ELF-1 (cell line): Measurements from ENCODE around the gene HPCAL4.

Source experiments
- DNase-seq: peaks from one replicate; pipeline ENCODE4 v3.0.0-alpha.2; 2016; ENCODE audit warnings: low read depth, low spot score

The HPCAL4 gene

GRCh38 chr1:39649636-39650185 lies 41.5 kb downstream of the HPCAL4 start:
- DNase-seq = no peak

GRCh38 chr1:39648496-39648895 lies 42.7 kb downstream of the HPCAL4 start:
- DNase-seq = no peak

GRCh38 chr1:39647247-39647646 lies 44.0 kb downstream of the HPCAL4 start:
- no peak for DNase-seq

- peak; percentile 82 for DNase-seq
Observed at GRCh38 chr1:39646232-39647081, 44.8 kb downstream of the HPCAL4 start.

- DNase-seq = no peak
Observed at GRCh38 chr1:39645411-39646043, 45.7 kb downstream of the HPCAL4 start.

GRCh38 chr1:39643705-39644104 lies 47.5 kb downstream of the HPCAL4 start:
- DNase-seq = no peak

GRCh38 chr1:39642796-39643195 lies 48.4 kb downstream of the HPCAL4 start:
- DNase-seq = no peak

GRCh38 chr1:39640861-39641260 lies 50.4 kb downstream of the HPCAL4 start:
- no peak for DNase-seq

GRCh38 chr1:39639305-39640130 lies 51.7 kb downstream of the HPCAL4 start, which contains the start of gene HEYL:
Gene HEYL (minus strand): TSS chr1:39639643. CDS start chr1:39639625, 18 bp downstream.
- peak; percentile 78 for DNase-seq

GRCh38 chr1:39638965-39639304 lies 52.3 kb downstream of the HPCAL4 start:
- DNase-seq = no peak

GRCh38 chr1:39637361-39637760 lies 53.9 kb downstream of the HPCAL4 start:
- no peak for DNase-seq

GRCh38 chr1:39635871-39636210 lies 55.4 kb downstream of the HPCAL4 start:
- DNase-seq = no peak

GRCh38 chr1:39635205-39635870 lies 55.9 kb downstream of the HPCAL4 start:
- DNase-seq = no peak

GRCh38 chr1:39633422-39633821 lies 57.8 kb downstream of the HPCAL4 start:
- DNase-seq = no peak

- DNase-seq = peak; percentile 36
Observed at GRCh38 chr1:39632682-39633417, 58.4 kb downstream of the HPCAL4 start.

GRCh38 chr1:39632323-39632681 lies 58.9 kb downstream of the HPCAL4 start:
- no peak for DNase-seq

GRCh38 chr1:39631361-39632322 lies 59.6 kb downstream of the HPCAL4 start:
- DNase-seq = no peak

- no peak for DNase-seq
Observed at GRCh38 chr1:39628807-39629350, 62.4 kb downstream of the HPCAL4 start.
